GM21526 (cell line): ENCODE results near the gene ANAPC16.
"Not testable (repeated sequence)": the region's sequence is repeated elsewhere in the genome, so short reads cannot be mapped to it uniquely, and the experiment has no call there.

Source experiments
- ATAC-seq: cut with Tn5 transposase; IDR thresholded peaks from one replicate; pipeline ENCODE4 v1.9.1; 2021; ENCODE audit warnings: moderate library complexity; ENCODE audit not compliant: unreplicated experiment, low FRiP score

Gene ANAPC16

DNA sequence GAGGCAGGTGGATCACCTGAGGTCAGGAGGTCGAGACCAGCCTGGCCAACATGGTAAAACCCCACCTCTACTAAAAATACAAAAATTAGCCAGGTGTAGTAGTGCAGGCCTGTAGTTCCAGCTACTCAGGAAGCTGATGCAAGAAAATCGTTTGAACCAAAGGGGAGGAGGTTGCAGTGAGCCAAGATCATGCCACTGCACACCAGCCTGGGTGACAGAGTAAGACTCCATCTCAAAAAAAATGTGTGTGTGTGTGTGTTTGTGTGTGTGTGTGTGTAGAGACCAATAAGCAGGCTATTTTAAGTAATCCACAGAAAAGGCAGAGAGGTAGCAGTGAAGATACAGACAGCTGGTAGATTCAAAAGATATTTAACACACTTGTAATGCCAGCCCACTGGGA lies 7.3 kb upstream of the ANAPC16 start:
- ATAC-seq: not testable (repeated sequence)

DNA sequence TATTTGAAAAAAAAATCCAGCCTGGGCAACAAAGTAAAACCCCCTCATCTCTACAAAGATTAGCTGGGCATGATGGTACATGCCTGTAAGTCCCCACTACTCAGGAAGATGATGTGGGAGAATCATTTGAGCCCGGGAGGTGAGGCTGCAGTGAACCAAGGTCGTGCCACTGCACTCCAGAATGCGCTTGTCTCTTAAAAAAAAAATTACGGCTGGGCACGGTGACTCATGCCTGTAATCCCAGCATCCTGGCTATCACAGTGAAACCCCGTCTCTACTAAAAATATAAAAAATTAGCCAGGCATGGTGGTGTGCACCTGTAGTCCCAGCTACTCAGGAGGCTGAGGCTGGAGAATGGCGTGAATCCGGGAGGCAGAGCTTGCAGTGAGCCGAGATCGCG lies 4.4 kb upstream of the ANAPC16 start:
- not testable (repeated sequence) for ATAC-seq

DNA sequence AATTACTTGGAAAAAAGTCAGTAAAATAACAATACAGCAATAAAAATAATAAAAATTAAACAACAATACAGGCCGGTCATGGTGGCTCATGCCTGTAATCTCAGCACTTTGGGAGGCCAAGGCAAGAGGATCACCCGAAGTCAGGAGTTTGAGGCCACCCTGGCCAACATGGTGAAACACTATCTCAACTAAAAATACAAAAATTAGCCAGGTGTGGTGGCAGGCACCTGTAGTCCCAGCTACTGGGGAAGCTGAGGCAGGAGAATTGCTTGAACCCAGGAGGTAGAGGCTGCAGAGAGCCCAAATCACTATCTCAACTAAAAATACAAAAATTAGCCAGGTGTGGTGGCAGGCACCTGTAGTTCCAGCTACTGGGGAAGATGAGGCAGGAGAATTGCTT lies 4.0 kb upstream of the ANAPC16 start:
- not testable (repeated sequence) for ATAC-seq

DNA sequence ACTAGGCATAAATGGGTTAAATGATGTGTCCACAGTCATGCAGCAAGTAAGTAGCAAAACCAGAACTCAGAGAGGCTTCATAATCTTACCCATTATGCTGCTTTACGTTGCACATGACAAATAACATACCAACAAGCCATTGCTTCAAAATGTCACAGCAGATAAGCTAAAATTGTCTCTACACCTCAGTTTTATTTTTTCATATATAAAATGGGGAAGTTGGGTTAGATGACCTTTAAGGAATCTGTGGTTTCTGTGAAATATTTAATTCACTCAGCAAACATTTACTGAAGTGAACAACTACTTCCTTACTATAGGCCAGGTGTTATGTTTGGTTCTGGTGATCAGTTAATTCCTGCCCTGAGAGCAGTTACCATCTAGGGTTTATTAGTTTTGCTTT lies 2.5 kb downstream of the ANAPC16 start:
- ATAC-seq: no peak

DNA sequence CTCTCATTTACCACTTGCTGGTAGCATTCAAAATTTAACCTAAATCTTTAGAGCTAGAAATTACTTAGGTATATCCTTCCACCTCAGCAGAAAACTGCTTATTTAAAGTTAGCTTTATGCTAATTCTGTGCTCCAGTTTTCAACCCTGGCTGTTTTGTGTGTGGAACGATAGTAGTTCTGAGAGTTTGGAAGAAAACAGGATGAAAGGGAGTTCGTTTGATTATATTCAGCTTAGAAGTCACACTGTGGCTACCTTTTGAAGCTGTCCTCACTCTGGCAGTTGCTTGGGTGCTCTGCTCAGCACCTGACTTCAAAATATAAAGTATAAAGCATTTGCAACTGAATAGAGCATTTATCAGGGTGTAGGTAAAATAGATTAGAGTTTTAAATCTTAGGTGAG lies 2.9 kb downstream of the ANAPC16 start:
- ATAC-seq: no peak

DNA sequence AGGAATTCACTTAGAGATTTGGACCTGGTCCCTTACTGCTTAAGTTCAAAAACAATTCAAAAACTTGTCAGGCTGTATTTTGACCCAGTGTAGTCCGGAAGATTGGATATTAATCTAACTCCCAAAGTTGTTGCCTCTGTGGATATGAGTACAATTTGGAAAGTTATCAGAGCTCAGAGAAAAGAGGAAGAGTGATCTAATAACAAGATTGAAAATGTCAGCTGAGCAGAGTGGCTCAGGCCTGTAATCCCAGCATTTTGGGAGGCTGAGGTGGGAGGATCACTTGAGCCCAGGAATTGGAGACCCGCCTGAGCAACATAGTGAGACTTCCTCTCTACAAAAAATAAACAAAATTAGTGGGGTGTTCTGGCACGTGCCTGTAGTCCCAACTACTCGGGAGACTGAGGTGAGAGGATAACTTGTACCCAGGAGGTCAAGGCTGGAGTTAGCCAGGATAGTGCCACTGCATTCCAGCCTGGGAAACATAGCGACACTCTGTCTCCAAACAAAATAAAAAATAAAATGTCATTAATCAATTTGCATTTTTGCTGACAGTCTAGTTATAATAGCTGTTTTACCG lies 3.5 kb downstream of the ANAPC16 start:
- ATAC-seq: no peak

DNA sequence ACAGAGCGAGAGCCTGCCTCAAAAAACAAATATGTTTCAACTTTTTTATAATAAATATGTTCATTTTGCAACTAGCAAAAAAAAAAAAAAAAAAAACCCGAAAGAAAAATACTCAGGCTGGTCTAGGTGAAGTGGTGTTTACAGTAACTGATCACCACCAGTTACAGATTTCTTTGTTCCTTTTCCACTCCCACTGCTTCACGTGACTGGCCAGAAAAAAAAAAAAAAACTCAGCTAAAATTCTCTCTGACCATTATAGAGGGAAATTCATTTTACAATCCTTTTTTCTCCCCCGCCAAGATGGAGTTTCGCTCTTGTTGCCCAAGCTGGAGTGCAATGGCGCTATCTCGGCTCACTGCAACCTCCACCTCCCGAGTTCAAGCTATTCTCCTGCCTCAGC lies 4.8 kb downstream of the ANAPC16 start:
- no peak for ATAC-seq

DNA sequence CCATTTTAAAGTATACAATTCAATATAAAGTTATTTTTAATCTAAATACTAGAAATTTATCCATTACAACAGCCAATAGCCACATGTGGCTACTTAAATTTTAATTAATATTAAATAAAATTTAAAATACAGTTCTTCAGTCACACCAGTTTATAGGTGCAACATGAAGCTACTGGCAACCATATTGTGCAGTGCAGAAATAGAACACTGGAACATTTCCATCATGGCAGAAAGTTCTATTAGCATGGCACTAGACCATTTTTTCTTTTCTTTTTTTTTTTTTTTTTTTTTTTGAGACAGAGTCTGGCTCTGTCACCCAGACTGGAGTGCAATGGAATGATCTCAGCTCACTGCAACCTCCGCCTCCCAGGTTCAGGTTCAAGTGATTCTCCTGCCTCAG lies 5.5 kb downstream of the ANAPC16 start:
- no peak for ATAC-seq

DNA sequence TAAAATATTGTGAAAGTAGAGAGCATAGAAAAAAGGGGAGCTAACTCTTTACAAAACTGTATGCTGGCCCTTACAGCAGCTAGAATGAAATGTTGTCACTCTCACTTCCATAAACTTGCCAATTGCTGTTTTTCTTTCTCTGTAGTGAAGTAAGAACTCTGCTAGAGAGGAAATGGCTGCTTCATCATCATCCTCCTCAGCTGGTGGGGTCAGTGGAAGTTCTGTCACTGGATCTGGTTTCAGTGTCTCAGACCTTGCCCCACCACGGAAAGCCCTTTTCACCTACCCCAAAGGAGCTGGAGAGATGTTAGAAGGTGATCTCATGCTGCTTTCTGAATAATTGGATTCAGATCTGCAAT lies 7.9 kb downstream of the ANAPC16 start:
- ATAC-seq: no peak

DNA sequence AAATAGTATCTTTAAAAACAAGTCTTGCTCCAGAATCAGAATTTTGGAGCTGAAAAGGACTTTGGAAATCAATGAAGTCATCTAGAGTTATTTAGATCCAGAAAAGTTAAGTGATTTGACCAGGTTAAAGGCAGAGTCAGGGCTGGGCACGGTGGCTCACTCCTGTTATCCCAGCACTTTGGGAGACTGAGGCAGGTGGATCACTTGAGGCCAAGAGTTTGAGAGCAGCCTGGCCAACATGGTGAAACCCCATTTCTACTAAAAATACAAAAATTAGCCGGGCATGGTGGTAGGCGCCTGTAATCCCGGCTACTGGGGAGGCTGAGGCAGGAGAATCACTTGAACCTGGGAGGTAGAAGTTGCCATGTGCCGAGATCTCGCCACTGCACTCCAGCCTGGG lies 8.4 kb downstream of the ANAPC16 start:
- ATAC-seq: not testable (repeated sequence)

DNA sequence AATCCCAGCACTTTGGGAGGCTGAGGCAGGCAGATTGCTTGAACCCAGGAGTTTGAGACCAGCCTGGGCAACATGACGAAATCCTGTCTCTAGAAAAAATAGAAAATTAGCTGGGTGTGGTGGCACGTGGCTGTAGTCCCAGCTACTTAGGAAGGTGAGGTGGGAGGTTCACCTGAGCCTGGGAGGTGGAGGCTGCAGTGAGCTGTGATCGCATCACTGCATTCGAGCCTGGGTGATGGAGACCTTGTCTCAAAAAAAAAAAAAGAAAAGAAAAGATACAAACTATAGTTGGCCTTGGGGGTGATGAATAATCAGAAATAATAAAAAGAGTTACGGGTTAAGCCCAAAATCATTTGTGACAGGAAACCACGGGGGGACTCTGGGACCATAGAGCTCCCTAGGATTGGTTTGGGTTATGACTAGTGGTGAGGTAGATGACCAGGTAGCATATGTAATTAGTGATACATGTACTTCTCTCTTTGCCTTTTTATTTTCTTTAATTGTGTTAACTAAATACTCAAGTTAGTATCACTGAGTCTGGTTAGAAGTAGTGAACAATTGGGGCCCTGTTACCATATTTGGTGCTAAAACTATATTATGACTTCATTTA lies 10.7 kb downstream of the ANAPC16 start:
- no peak for ATAC-seq

DNA sequence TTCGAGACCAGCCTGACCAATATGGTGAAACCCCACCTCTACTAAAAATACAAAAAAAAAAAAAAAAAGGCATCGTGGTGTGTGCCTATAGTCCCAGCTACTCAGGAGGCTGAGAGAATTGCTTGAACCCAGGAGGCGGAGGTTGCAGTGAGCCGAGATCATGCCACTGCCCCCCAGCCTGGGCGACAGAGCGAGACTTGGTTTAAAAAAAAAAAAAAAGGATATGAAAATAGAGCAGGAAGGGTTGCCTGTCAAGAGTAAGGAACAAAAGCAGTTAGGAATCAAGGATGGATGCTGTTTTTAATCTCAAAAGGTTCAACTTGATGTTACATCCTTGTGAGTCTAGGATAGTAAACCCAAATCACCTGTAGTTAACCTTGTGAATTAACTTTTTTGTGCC lies 12.0 kb downstream of the ANAPC16 start:
- no peak for ATAC-seq

DNA sequence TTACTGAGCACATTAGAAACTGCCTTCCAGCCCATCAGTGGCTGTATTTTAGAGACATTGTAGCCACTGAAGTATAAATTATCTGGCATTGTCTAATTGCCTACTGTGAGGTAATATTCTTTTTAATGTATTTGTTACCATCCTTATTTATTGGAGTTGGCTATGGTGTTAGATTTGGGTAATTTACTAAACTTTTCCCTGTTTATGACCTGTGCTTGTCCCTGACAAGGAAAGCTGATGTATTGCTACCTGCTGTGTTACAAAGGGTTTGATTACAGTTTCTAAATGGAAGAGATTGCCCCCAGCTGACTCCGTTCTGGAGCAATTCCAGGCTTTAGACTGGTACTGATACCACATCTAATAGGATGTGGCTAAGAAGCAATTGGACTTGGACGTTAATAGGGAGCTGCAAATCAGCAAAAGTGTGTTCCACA lies 12.5 kb downstream of the ANAPC16 start:
- ATAC-seq: no peak

DNA sequence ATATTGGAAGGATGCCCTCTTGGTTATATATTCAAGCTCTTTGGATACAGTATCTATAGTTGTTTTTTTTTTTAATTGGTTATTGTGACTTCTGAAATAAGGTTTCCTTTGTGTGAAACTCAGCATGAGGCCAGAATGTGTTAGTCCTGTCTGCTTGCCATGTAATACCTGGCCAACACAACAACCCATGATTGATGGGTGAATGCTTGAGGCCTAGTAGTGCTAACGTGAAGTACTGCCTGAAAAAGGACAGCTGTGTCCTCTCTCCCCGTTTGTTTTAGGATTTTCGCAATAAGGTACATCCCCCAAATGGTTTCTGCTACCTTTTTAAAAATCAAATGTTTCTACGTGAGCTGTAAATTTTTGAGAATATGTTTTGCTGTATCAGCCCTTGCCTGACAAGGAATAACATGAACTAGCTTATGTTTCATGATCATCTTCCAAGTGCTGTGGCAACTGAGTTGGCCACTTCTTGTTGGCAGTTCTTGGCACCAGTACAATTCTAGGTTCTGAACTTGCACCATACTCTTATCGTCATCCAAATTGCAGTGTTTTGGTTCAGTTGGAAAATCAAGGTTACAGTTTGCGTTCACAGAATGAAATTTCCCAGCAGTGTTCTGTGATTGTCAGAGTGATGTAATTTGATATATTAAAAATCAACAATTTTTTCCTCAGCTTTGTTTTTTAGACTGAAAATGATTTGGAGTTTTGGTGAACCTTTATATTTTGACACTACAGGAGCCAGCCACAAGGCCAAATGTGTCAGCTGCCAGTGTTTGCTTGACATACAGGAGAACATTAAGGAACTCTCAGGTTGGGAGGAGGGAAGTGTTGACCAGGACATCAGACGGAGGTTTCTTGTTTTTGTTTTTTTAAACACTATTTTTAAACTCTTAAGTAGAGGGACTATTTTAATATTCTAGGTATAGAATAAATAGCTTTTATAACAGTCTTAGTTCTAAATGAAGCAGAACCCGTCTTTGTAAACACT lies 13.7 kb downstream of the ANAPC16 start:
- no peak for ATAC-seq

DNA sequence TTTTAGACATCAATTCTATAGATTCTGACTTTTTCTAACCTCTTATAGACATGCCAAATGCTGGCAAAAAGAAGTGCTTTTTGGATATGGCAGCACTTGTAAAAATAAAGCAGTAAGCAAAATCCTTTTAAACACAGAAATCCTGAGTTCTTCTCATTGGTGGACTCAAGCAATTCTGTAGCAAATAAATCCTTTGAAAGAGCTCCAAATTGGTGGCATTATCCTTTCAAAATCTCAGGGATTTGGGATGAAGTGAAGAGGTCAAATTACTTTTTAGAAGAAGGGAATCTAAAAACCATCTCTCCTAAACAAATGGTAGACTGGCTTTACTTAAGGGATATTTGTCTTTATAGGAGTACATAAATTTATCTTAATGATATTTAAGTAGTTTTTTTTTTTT lies 17.8 kb downstream of the ANAPC16 start:
- ATAC-seq: no peak

DNA sequence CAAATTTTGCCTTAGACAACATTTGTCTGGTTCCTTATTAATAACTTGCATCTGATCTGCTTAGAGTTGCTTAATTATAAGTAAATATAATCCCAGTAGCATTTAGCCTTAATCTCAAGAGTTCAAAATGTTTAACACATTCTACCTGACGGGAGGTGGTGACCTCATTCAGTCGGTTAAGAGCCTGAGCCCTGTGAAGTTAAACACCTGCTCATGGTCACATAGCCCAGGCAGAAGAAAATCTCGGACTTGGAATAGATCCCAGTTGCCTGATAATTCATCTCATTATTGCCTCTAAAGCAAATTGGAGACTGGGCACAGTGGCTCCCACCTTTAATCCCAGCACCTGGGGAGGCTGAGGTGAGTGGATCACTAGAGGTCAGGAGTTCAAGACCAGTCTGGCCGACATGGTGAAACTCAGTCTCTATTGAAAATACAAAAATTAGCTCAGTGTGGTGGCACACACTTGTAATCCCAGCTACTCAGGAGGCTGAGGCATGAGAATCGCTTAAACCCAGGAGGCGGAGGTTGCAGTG lies 18.8 kb downstream of the ANAPC16 start:
- ATAC-seq: no peak

DNA sequence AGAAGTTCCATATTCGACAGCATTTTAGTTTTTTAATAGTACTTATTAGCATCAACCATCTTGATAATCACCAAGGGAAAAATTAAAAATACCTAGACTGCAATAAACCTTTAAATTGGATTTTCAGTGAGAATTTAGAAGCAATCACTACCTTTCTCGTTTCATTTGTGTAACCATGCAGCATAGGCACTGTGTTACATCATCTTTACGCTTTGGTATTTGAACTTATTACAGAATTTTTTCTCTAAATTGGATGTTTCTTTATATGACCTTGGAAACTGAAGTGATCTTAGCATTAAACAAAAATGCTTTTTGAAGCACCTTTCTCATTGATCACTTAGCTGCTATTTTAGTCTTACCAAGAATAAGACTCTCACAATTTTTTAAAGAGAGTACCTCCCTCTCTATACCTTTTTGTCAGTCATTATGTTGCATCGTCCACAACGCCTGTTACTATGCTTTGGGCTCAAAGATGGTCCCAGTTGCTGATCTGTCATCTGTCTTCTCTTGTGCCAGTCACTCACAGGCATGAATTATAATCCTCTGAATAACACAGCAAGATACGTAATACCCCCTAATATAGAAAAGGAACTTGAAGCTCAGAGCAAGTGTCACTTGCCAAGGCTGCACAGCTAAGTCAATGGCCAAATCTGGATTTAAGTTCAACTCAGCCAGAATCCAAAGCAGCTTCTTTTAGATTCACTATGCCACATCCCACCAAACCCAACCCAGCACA lies 19.9 kb downstream of the ANAPC16 start:
- ATAC-seq: no peak

DNA sequence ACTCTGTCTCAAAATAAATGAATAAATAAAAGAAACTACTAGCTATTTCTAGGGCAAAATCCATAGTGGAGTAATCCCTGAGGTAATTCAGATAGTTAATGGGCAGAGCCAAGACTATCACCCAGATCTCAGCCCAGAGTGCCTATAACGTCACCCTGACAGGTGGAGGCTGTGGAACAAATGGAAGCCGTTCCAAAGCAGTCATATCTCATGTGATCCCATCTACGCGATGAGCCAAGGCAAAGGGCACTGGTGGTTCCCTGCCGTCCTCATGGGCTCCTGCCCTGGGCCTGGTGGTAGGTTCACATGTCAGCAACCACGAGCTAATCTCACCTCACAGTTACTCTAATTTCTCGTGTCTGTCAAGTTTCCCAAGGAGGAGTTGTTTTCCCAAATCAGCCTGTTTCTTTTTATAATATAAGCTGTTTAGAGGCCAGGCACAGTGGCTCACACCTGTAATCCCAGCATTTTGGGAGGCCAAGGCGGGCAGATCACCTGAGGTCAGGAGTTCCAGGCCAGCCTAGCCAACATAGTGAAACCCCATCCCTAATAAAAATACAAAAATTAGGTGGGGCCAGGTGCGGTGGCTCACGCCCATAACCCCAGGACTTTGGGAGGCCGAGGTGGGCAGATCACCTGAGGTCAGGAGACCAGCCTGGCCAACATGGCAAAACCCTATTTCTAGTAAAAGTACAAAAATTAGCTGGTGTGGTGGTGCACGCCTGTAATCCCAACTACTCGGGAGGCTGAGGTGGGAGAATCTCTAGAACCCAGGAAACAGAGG lies 22.8 kb downstream of the ANAPC16 start:
- ATAC-seq: no peak

DNA sequence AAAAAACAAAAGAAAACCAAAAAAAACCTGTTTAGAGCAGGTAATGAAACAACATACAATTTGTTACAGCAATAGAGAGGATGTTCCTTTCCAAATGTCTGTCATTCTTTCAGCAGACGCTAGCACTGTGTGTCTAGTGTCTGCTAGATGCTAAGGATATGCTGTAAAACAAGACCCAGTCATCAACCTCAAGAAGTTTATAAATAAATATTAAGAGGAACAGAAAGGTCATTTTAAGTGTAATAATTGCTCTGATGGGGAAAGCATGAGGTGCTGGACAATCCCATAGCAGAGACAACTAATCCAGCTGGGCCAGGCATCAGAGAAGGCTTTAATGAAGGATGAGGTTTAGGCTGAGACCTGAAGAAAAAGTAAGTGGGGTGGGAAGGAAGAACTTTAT lies 23.6 kb downstream of the ANAPC16 start:
- ATAC-seq: no peak

DNA sequence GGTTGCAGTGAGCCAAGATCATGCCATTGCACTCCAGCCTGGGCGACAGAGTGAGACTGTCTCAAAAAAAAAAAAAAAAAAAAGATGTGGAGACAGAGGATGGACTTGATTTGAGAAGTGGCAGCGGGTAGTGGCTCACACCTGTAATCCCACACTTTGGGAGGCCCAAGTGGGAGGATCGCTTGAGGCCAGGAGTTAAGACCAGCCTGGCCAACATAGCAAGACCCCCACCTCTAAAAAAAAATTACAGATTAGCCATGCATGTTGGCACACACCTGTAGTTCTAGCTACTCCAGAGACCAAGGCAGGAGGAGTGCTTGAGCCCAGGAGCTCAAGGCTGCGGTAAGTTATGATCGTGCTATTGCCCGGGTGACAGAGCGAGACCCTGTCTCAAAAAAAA lies 24.6 kb downstream of the ANAPC16 start:
- ATAC-seq: no peak
